Common myeloid progenitor, CD34-positive (primary cell): ENCODE measurements around the gene EIF3C.
"Not testable (repeated sequence)": the region's sequence is repeated elsewhere in the genome, so short reads cannot be mapped to it uniquely, and the experiment has no call there.

Experiments
- CTCF ChIA-PET: fragments of 350-600 bp; sonication (Branson Sonifier 250); formaldehyde crosslinking; loops from one replicate; lab custom pipeline; 2021; ENCODE audit warnings: antibody characterized with exemption; lab: Charles Lee
- POLR2A ChIA-PET: fragments of 350-600 bp; sonication (Branson Sonifier 250); formaldehyde crosslinking; loops from one replicate; lab custom pipeline; 2021; ENCODE audit warnings: antibody characterized with exemption; lab: Charles Lee
- DNase-seq, 3 donors: peaks; one replicate each; pipeline versions ENCODE4 v3.0.0 to v3.0.0-alpha.2; 2013
- H3K27ac ChIP-seq, 2 experiments: 1 replicate in 1 of 2; 2 replicates in 1 of 2; pipeline ENCODE4 v1.7.0; 2013; ENCODE audit warnings: inconsistent platforms in 2 of 2, low read length in 2 of 2, mild to moderate bottlenecking in 2 of 2, low read depth in 1 of 2, moderate library complexity in 1 of 2; ENCODE audit not compliant: severe bottlenecking in 2 of 2, insufficient read depth in 1 of 2, poor library complexity in 1 of 2
- H3K27me3 ChIP-seq, 5 experiments: replicated peaks in 2 of 5; 1 replicate in 3 of 5; 2 replicates in 2 of 5; pipeline versions ENCODE4 v1.6.1 to v1.7.0; 2013; ENCODE audit warnings: low read length in 4 of 5, mild to moderate bottlenecking in 2 of 5, moderate library complexity in 2 of 5, inconsistent platforms in 1 of 5; ENCODE audit not compliant: insufficient read depth in 5 of 5, control insufficient read depth in 4 of 5
- H3K36me3 ChIP-seq, 4 experiments: 1 replicate in 2 of 4; 2 replicates in 2 of 4; pipeline versions ENCODE4 v1.6.1 to v1.7.0; 2013; ENCODE audit warnings: low read length in 3 of 4, control low read depth in 1 of 4, mild to moderate bottlenecking in 1 of 4; ENCODE audit not compliant: control insufficient read depth in 4 of 4, insufficient read depth in 4 of 4
- H3K4me1 ChIP-seq, 4 experiments: 1 replicate in 3 of 4; 2 replicates in 1 of 4; pipeline versions ENCODE4 v1.6.1 to v1.7.1; 2013; ENCODE audit warnings: low read length in 3 of 4, mild to moderate bottlenecking in 3 of 4, control low read depth in 1 of 4, inconsistent platforms in 1 of 4, moderate library complexity in 1 of 4; ENCODE audit not compliant: control insufficient read depth in 4 of 4, insufficient read depth in 4 of 4; ENCODE audit errors: control extremely low read depth in 1 of 4
- H3K4me3 ChIP-seq, 7 experiments: 1 replicate in 4 of 7; 2 replicates in 3 of 7; pipeline versions ENCODE4 v1.5.1 to v1.7.0; 2013; ENCODE audit warnings: mild to moderate bottlenecking in 7 of 7, low read length in 6 of 7, moderate library complexity in 6 of 7, inconsistent platforms in 2 of 7, low read depth in 2 of 7, control low read depth in 1 of 7; ENCODE audit not compliant: insufficient read depth in 4 of 7, control insufficient read depth in 1 of 7; ENCODE audit errors: extremely low read depth in 1 of 7
- H3K9me3 ChIP-seq, 5 experiments: 1 replicate in 4 of 5; 2 replicates in 1 of 5; pipeline versions ENCODE4 v1.6.1 to v1.7.1; 2013; ENCODE audit warnings: low read length in 4 of 5, mild to moderate bottlenecking in 2 of 5, inconsistent platforms in 1 of 5, low read depth in 1 of 5, moderate library complexity in 1 of 5; ENCODE audit not compliant: control insufficient read depth in 4 of 5, insufficient read depth in 2 of 5; ENCODE audit errors: control extremely low read depth in 1 of 5
- WGBS: methylation state at CpG from one replicate; pipeline ENCODE4 v1.1.5; 2013; ENCODE audit not compliant: insufficient coverage; 5-methylcytosine and 5-hydroxymethylcytosine counted together

Gene EIF3C

DNA sequence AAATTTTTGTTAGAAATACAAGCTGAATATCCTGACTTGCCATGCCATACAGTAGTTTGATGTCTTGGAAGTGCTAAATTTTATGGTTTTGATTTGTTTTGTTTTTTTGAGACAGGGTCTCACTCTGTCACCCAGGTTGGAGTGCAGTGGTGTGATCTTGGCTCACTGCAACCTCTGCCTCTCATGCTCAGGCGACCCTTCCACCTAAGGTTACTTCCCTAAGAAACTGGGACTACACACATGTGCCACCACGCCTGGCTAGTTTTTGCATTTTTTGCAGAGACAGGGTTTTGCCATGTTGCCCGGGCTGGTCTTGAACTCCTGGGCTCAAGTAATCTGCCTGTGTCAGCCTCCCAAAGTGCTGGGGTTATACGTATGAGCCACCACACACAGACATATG is 19.5 kb upstream of the EIF3C start:
- H3K27me3 ChIP-seq, H3K36me3 ChIP-seq, H3K4me3 ChIP-seq, H3K27ac ChIP-seq, CTCF ChIA-PET, POLR2A ChIA-PET, H3K4me1 ChIP-seq, H3K9me3 ChIP-seq, DNase-seq: not testable (repeated sequence)
- no CpG with 5 or more reads among the region's 4 CpGs for WGBS

DNA sequence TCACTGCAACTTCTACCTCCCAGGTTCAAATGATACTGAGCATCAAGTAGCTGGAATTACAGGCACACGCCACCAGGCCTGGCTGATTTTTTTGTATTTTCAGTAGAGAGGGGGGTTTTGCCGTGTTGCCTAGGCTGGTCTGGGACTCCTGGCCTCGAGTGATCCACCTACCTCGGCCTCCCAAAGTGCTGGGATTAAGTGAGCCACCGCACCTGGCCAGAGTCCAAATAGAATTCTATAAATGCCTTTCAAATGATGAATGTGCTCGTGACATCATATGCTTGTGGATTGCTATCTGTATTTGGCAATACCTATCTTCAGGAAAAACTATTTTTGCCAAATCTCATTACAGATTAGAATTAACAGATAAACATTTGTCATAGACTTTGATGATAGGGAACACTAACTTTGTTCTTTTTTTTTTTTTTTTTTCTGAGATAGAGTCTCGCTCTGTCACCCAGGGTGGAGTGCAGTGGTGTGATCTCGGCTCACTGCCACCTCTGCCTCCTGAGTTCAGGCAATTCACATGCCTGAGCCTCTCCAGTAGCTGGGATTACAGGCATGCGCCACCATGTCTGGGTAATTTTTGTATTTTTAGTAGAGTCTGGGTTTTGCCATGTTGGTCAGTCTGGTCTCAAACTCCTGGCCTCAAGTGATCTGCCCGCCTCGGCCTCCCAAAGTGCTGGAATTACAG is 17.9 kb upstream of the EIF3C start:
- H3K27ac ChIP-seq, H3K4me3 ChIP-seq, POLR2A ChIA-PET, H3K36me3 ChIP-seq, H3K9me3 ChIP-seq, H3K4me1 ChIP-seq, DNase-seq, H3K27me3 ChIP-seq, CTCF ChIA-PET: not testable (repeated sequence)
- no CpG with 5 or more reads among the region's 11 CpGs for WGBS

DNA sequence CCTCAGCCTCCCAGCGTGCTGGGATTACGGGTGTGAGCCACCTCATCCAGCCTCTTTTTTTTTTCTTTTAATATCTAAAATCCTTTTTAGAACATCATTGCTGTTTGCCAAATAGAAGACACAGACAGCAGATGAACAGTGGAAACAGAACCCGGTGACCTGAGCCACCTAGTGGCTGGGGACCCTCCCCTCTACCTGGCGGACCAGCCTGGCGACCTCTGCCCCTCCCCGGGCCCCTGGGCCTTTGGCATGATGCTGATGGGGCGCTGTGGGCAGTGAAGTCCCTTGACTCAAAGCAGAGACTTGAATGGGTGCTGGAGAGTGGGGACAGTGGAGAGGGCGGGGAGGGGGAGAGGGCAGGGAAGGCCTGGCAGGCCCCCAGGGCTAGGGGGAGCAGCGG is 11.5 kb upstream of the EIF3C start:
- CTCF ChIA-PET, H3K9me3 ChIP-seq, H3K27me3 ChIP-seq, H3K4me3 ChIP-seq, H3K36me3 ChIP-seq, H3K27ac ChIP-seq, POLR2A ChIA-PET, DNase-seq, H3K4me1 ChIP-seq: not testable (repeated sequence)
- WGBS, result no CpG with 5 or more reads among the region's 9 CpGs

DNA sequence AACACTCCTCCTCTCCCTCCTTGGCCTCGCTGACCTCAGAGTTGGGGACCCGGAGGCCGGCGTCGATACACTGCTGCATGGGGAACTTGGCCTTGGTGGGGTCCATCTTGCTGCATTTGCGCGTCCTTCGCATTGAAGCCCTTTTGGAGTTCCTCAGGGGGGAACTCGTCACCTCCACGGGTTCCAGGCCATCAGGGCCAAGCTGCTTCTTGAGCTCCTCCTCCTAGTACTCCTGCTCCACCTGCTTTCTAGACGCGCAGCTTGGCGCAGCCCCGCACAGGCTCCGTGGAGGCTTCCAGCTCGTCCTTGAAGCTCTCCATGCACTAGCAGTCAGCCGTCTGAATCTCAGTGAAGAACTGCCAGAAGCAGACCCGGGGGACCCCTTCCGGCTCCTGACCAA is 10.9 kb upstream of the EIF3C start:
- CTCF ChIA-PET, H3K36me3 ChIP-seq, H3K4me3 ChIP-seq, H3K27ac ChIP-seq, DNase-seq, H3K27me3 ChIP-seq, H3K4me1 ChIP-seq, H3K9me3 ChIP-seq: not testable (repeated sequence)
- POLR2A ChIA-PET, result interaction anchor here (0.6 kb wide), 1 partner anchor 159 kb away, joined by 4 read pairs; no protein-coding TSS in a partner anchor
- WGBS, result 98% methylated on average over 4 of the region's 19 CpGs

DNA sequence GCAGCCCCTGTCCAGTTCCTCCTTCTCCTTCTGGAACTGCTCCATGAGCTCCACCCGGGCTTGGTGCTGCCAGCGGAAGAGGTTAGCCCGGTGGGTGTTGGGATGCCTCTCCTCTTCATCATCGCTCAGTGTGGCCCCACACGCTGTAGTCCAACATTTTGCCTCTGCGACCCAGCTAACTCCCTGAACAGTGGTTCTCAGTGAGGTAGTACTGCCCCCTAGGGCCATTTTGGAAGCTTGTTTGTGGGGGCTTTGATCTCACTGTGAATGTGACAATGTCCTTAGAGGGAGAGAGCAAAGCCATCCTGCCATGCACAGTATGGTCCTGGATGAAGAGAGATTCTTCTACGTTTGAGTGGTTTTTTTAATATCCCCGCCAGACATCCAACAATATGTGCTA is 9.9 kb upstream of the EIF3C start:
- no CpG with 5 or more reads among the region's 8 CpGs for WGBS
- H3K9me3 ChIP-seq, H3K27ac ChIP-seq, POLR2A ChIA-PET, DNase-seq, H3K4me3 ChIP-seq, H3K4me1 ChIP-seq, CTCF ChIA-PET, H3K27me3 ChIP-seq, H3K36me3 ChIP-seq: not testable (repeated sequence)

DNA sequence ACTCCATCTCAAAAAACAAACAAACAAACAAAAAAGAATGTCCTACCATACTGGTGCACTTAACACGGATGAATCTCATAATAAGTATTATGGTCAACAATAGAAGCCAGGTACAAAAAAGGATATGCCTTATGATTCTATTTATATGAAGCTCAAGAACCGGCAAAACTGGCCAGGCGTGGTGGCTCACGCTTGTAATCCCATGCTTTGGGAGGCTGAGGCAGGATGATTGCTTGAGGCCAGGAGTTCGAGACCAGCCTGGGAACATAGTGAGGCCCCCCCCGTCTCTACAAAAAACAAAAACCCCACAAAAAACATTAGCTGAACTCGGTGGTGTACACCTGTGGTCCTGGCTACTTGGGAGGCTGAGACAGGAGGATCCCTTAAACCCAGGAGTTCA is 7.0 kb upstream of the EIF3C start:
- H3K9me3 ChIP-seq, H3K27me3 ChIP-seq, POLR2A ChIA-PET, DNase-seq, H3K36me3 ChIP-seq, CTCF ChIA-PET, H3K4me3 ChIP-seq, H3K4me1 ChIP-seq, H3K27ac ChIP-seq: not testable (repeated sequence)
- WGBS, result no CpG with 5 or more reads among the region's 7 CpGs

DNA sequence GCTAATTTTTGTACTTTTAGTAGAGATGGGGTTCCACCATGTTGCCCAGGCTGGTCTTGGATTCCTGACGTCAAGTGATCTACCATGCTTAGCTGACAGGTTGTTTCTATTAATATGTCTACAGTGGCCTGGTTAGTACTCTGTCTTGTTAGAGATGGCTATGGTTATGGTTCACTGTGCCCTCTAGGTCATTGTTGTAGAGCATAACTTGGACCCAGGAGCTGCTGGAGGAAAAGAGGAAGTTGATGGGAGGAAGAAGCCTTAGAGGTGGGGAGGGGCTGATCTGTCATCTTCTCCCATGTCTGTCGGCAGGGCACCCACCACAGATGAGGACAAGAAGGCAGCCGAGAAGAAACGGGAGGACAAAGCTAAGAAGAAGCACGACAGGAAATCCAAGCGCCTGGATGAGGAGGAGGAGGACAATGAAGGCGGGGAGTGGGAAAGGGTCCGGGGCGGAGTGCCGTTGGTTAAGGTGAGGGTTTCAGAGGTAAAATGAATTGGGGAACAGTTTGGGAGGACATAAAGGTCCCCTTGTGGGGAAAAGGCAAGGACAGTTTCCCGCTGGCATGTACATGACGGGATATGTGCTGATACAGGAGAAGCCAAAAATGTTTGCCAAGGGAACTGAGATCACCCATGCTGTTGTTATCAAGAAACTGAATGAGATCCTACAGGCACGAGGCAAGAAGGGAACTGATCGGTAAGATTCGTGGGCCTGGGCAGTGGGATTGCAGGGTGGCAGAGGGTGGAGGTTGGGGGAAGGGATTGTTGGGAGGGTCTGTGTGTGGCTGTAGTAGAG is 11.8 kb downstream of the EIF3C start:
- H3K4me1 ChIP-seq, DNase-seq, H3K4me3 ChIP-seq, H3K27me3 ChIP-seq, CTCF ChIA-PET, H3K36me3 ChIP-seq, H3K9me3 ChIP-seq, POLR2A ChIA-PET, H3K27ac ChIP-seq: not testable (repeated sequence)
- no CpG with 5 or more reads among the region's 15 CpGs for WGBS
